CD4-positive, alpha-beta T cell treated with Interferon gamma for 1 hour (primary cell): ENCODE data around the gene SPOCK2.

Experiments used
- DNase-seq: peaks from one replicate; pipeline ENCODE4 v3.0.0-alpha.2; 2020

Gene SPOCK2

DNA sequence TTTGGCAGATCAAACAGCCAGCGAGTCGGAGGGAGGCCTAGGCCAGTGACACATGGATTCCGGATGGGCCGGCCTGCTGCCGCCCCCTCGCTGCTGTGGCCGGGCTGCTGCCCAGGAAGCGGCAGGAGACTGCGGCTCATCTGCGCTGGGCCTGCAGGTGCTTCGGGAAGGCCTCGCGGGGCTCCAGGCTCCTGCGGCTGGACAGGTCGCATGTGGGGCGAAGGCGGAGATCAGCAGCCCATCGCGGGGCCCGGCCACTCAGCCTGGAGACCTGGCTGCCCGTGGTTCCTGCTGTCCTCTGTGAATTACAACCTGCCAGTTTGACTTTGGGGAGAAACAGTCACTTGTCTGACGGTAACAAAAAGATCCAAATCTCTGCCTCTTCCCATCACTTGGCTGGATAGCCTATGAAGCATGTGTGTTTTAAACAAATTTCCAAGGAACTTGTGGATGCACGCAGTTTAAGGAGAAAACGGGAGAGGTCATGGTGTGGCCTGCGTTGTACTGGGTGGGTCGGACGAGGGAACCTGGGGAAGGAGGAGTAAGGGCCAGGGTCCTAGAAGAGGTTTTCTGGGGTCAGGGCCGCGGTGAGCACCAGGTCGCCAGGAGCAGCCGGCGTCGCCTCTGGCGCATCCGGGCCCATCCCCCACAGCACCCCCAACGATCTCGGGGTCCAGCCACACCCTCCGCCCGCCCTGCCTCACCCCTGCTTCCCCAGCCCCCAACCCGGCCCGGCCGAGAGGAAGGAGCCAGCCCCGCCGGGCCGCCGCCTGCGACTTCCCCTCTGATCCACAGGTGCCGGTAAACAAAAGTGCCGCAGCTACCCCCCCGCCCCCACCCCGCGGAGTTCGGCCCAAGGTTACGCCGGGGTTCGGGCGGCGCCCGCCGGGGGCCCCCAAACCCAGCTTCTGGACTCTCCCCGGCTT, 1.6 kb downstream of the SPOCK2 start:
- DNase-seq: peak; percentile 79

DNA sequence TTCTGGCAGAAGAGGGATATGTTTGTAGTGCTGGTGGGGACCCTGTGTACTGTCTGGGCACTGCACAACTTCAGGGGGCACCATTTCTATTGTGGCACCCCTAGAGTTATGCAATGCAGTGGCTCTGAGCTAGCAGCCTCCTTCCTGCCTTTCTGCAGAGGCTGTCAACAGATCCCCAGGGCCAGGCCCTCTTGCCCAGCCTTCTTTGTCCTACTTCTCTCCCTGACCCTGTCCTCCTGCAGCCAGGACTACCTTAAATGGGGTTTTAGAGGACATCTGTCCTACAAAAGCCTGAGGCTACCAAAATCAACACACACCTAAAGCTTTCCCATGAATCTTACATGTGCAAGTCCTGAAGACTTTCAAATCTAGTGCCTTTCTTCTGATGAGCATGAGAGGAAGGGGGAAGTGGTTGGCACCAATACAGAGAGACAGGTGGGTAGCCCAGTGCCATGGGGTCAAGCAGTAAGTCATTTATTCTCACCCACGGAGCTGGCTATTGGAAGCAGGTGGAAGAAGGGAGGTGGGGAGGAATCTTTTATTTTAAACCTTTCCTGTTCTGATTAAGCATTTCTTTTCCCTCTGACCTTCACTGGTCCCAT, 2.4 kb downstream of the SPOCK2 start:
- DNase-seq: no peak

DNA sequence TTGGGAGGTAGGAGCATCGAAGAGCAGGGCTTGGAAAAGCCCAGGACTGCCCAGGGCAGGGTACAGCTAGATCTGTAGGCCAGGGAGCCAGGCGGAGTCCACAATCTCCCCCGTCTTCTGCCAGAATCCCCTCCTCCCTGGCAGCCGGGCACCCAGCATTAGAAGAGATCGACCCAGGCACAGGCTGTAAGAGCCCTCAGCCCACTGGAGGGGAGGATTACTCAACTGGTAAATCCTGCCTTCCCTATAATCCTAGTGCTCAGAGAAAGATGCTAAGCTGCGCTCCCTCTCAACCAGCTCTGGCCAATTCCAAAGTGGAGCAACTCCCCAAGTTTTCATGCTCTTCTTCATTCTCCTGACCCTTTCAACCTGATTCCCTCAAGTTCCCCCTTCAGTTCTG, 3.2 kb downstream of the SPOCK2 start:
- DNase-seq: no peak

DNA sequence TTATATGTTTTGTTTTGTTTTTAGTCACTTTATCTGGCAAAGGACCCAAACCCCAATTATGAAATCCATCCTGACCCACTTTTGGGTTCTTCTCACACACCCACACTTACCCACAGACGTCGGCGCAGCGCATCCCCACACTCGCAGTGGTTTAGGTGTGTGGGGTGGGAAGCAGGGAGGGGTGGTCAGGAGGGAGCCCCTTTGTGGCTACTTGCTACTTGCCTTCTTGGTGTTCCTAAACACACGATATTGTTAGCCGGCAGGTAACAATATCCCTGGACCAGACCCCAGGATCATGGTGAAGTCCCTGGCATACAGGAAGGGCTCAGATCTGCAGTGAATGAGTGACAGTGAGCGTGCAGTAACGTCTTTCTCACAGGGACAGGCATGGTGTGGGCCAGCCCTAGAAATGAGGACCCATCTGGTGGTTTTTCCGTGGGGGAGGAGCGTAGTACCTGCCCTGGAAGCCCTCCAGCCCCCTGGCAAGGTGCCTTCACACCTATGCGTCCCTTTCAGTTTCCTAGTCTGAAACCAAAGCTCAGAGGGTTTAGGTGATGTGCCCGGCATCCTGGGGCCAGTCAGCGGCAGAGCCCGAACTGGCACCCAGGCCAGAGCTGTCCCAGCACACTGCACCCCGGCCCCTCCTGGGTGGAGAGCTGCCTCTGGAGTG, 4.4 kb downstream of the SPOCK2 start:
- peak; percentile 51 for DNase-seq

DNA sequence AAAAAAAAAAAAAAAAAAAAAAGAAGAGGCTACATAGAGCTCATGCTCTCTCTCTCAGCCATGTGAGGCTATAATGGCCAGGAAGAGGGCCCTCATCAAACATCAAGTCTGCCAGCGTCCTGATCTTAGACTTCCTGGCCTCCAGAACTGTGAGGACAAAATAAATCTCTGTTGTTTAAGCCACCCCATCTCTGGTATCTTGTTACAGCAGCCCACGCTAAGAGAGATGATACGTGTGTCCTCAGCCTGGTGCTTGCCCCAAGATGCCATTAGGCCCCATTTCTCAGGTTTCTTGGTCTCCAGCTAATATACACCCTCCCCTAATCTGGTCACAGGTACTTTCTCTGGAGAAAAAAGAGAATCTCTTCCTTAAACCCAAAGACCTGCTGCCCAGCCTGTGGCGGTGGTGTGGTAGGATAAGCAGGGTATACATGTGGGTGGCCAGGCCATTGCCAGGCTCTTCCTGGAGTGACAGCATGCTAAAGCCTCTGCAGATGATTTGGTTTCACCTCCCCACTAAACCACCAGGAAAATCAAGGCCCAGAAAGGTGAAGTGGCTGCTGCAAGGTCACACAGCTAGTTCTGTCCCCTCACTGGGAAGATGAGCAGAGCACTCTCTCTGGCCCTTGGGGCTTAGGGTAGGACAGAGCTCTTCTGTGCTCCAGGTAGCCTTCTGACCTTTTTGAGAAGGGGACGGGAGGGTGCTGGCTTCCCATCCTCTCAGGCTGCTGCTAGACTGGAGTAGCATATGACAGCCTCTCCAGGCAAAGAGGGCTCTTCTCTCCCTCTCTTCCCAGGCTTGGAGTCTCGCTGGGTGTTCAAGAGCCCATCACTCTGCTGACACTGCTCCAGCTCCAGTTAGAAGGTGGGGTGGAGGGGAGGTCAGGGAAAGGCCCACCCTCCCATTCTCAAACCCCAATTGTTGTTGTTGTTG, 5.2 kb downstream of the SPOCK2 start:
- DNase-seq: no peak

DNA sequence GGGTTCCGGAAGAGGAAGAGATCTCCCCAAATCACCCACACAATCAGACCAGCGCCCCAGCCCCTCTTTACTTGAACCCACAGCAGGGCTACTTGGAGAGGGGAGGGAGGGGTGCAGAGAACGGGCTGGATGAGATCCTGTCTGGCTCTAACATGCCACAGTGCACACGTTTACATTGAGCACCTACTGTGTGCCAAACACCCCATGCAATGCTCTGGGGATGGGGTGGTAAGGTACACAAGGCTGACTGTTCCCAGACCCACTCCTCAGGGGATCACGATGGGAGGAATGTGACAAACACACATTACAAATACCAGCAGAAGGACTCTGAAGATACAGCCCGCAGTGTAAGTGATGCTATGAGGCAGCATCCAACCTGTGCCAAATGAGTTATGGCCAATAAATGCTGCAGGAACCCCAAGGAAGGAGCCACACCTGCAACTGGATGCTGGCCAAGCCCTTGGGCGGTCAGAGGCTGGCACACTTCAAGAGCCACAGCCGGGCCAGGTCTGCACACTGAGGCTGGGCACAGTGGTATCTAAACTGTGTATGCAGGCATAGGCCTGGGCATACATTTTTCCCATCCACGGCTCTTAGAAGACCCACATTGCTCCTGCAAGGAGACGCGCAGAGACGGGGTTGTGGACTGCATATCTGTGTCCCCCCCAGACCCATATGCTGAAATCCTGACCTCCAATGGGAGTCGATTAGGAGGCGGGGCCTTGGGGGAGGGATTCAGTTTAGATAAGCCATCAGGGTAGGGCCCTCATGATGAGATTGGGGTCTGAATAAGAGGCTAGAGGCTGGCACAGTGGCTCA, 6.4 kb downstream of the SPOCK2 start:
- DNase-seq: no peak

DNA sequence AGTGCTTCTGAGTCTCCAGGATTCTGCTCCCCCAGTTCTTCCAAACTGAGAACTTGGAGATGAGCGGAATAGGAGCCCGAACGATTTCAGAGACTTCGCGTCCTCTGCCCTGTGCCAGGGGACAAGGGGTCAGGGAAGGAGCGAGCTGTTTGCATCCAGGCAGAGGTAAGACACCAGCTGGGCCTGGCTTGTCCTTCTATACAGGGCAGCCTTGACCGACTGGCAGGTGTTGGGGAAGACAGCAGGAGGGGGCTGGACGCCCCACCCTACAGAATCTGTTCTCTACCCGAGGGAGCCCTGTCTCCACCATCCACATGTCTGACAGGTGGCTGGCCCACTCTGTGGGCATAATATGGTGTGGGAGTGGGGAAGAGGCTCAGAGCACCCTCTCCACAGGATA, 7.1 kb downstream of the SPOCK2 start:
- no peak for DNase-seq

DNA sequence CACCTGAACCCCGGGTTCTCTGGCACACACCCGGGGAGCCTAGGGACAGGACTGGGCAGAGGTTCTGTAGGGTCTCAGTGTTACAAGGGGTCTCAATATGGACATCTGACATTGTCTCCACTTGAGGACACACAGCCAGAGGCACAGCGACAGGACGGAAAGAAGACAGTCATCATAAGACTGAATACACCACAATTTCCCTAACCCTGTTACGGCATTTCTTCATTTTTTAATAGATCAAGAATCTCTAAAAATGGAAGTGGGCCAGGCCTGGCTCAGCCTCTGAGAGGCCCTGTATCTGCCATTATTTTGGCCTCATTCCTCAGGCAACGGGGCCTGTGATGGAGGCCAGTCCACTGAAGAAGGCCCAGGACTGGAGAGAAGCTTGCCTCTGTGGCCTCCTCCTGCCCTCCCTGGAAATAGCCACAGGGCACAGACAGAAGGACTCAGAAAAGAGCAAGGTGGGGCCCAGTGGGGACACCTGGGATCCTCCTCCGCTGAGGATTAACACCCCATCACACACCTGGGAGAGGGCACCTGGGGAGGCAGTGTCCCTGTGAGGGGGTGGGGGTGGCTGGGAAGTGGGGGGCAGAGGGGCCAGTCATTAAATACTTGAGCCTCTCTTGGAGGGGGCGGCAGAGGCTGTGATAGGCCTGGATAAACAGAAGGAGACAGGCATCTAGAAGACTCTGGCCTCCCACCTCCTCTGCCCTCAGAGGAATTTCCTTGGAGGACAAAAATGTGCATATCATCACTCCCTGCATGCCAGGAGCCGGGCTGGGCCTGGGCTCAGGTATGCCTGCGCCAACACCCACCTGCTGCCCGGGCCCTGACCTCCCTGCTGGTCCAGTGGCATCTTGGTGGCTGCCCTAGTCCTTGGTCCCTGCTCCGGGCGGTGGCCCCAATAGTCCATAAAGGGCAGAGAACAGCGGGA, 8.0 kb downstream of the SPOCK2 start:
- DNase-seq: no peak

DNA sequence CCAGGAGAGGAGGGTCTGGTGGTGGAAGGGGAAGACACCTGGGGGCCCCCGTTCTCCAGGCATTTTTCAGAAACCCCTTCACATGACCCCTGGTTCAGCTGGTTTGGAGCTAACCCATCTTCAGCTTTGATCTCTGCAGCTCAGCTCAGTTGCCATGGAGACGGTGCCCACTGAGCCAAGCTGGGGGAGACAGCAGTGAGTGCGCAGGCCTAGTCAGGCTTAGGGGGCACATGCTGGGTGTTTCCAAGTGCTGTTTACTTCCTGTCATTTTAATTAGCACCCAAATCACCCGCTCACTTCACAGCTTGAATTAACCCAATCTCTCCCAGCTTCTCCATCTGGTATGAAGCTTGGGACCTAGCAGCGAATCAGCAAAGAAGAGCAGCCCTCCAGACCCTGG, 9.0 kb downstream of the SPOCK2 start:
- DNase-seq: peak; percentile 85

DNA sequence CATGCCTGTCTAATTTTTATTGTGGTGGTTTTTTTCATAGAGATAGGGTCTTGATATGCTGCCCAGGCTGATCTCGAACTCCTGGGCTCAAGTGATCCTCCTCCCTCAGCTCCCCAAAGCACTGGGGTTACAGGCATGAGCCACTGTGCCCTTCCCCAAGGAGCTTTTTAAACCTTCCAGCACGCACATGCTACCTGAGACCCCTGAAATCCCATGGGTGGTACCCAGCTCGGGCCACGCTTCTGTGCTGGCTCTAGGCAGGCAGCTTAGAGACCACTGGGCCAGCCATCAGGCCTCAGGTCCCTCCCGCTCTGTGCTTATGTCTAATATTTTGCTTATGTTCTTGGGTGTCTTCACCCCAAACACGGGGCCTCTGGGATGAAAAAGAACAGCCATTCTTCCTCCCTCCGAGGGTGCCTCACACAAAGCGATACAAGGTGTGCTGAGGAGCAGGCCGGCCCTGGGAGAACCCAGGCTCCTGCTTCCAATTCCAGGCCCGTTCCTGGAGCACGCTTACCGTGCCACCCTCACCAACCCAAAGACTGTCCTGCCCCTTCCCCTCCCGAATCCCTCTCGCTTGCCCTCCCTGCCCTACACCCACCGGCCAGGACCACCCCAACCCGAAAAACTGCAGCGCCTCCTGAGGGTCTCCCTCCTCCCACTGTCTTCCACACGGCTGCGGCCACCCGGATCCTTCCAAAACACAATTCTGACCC, 10.9 kb downstream of the SPOCK2 start:
- DNase-seq: no peak

DNA sequence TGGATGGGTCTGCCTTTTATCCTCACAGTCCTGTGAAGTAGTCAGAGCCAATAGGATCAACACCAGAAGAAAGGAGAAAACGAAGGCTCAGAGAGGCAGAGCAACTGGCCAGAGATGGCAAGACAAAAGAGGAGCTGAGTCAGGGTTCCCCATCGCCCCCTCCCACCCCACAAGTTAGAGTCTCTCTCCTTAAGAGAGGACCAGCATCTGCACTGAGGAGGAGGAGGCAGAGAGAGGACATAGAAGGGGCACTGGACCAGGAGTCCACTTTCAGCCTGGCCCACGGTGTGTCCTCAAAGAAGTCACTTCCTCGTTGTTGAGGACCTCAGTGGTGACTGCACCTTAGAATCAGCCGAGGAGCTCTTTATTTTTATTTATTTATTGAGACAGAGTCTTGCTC, 11.6 kb downstream of the SPOCK2 start:
- no peak for DNase-seq

DNA sequence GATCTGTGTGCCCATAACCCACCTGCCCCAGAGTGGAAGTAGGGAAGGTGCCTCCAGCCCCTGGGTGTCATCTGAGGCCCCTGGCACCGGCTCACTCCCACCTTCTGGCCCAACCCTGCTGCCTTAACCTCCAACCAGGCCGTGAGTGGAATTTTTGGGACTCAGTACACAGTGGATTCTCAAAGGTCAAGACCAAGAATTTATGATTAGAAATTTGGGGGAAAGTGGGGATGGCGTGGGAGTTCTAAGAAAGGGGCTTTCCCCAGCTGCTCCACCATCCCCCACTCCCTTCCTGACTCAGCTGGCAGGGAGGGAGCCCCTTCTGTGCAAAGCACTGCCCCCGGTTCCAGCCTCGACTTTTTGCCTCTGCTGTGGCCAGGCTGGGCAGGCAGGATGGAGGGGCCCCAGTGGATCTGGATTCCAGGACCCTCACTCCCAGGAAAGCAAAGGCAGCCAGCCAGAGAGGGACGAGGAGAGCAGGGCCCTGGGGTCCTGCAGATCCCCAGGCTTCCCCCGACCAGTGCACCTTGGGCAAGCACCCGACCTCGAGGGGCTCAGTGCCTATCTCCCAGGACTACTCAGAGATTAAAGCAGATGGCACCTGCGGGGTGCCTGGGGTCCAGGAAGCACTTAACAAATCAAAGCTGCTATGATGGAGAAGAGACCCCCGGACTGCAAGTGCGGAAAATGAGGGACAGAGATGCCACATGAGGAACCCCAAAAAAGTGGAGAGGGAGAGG, 12.8 kb downstream of the SPOCK2 start:
- no peak for DNase-seq

DNA sequence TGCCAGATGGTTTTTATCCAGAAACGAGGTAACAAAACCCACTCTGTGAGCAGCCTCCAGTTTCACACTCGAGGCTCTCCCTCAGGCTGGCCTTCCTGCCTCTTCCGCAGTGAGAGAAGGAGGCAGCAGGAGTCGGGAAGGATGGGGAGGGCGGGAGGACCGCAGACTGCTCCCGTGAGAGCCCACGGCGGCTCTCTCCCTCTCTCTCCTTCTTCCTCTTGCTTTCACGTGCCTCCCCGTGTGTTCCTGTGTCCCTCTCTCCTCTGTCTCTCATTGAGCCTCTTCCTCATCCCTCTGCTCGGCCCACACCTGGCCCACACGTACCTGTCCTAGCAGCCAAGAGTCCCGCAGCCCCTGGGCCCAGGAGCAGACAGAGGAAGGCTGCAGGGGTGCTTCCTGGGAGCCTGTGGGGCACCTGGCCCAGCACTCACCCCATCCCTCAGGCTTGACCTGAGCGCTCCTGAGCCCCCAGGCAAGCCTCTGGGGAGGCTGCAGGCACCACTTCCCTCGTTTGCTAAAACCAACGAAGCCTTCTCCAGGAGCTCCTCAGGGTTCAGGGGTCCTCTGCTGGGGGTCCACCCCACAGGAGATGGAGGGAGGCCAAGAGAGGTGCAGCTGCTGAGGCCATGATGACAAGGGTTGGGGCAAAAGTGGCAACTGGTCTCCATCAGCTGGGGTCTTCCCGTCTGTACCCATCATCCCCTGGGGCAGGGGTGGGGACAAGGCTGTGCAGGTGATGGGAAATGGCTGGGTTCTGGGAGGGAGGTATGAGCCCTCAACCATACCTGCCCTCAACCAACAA, 13.6 kb downstream of the SPOCK2 start:
- DNase-seq: no peak

DNA sequence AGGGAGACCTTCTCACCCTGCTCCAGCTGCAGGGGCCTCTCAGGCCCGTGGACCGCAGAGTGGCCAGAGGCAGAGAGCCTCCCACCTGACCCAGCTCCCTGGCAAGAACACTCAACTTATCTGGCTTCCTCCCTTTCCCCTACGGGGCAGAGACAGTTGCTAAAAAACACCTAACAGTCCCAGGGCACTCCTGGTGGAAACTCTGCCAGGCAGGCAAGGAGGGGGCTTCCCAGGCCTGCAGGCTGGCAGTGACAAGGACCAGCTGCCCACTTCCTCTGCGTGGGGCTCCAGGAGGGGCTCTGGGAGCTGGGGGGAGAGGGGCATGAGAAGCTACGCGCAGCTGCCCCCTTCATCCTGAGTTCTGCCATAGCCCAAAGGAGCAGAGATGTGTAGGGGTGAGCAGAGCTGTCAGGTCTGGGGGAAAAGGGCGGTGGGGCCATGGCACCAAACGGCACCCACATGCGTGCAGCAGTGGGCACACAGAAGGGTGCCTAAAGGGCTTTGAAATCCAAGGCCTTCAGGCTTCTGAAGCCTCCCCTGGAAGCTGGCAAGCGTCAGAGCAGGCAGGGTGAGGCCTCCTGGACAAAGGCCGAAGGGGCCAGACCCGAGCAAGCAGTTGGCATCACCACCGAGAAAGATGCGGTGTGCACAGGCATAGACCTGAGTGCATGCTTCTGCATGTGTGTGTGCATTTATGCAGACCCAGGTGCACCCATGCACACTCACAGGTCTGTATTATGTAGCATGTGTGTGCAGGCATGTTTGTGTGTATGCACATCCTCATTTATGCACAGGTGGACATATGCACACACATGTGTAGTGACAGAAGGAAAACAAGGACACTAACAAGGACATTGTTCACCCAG, 14.4 kb downstream of the SPOCK2 start:
- no peak for DNase-seq

DNA sequence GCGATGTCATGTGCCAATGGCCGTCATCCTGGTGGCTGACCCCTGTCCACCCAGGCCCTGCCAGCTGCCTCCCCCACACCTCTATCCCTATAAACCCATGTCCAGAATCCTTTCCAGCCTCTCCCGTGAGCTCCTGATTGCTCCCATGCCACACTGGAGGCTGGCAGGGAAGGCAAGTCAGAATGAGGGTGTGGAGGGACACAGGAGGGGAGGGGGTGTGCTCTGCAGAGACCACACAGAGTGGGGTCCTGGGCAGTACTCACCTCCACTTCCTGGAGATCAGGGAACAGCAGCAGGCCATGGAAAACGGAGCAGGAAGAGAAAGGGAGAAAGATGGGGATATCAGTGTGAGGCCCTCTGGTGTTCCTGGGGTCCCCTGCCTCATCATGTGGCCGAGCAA, 15.7 kb downstream of the SPOCK2 start:
- DNase-seq: no peak

DNA sequence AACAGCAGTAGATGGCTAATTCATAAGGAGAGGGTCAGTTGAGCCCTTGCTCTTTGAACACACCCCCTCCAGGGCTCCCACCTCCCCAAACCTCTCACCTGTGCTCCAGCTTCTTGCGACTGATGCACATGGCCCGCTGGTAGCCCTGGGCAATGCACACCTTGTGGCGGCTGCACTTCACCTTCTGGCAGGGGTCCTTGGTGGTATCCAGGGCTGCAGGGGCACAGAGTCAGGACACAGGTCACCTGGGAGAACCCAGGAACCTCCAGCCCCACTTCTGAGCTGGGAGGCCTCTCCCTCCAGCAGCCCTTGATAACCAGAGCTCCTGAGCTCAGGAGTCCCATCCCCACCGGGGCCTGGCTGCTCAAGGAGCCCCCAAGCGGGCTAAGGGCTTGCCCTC, 16.3 kb downstream of the SPOCK2 start:
- no peak for DNase-seq

DNA sequence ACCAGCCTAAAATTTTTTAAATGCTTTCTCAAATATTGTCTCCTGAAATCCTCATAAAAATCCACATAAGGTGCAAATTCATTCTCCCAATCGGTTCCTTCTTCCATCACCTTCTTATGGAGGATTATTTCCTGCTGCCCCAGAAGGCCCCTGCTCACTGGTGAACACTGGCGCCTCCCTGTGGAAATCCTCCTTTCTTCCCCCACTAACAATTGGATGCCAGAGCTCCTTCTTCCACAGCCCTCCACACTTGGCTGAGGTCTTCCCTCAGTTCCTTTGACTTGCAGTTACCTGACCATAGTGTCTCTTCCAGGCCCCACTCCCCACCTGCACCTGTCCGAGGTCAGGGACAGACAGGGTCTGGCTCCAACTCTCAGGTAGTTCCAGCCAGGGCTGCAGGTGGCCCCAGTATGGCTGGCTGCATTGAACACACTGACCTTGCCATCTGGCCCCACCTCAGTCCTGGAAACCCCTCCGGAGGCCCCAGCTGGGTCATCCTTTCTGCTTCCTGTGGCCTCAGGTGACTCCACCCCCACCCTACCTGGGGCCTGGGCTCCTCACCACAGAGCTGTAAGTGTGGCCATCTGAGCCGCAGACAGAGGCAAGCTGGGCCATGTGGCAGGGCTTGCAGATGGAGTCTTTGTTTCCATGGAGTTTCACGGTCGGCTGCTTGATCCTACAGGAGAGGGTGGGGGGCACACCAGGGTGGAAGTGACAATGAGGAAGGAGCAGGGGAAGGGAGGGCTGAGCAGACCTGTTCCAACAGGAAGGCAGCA, 18.4 kb downstream of the SPOCK2 start:
- no peak for DNase-seq
